ENCODE results near the gene USP24. TPM values are rescaled to one million over a fixed set of nuclear protein-coding genes. Genes with fewer than 3 reads are reported as not detected.

USP24 gene
- total and polyA plus RNA-seq, 10 of the 15 experiments (the other 5 are each of a cell fraction or from before 2014, with no cell fraction given): 4.6 to 36.5 (median 25.3) TPM

GRCh38 chr1:55037733-55038551 lies 177.2 kb downstream of the USP24 start:
- CTCF ChIA-PET: interaction anchor here (1.0 kb wide), 1 partner anchor 93 kb away, joined by 3 read pairs; no protein-coding TSS in a partner anchor
- Histone ChIP-seq H3K36me3 (ENCODE audit: control insufficient read depth in 2 of 2, insufficient read depth in 2 of 2, low read length in 1 of 2) (no peaks in the 10 kb centered on the region), H3K27ac (ENCODE audit: control insufficient read depth, insufficient read depth) (no peak overlapping the region), H3K9ac (ENCODE audit: control insufficient read depth, insufficient read depth, low read length) (no peak overlapping the region), H3K4me1 (ENCODE audit: control insufficient read depth, insufficient read depth, low read length) (no peaks in the 10 kb centered on the region), H3K4me2 (ENCODE audit: control insufficient read depth, insufficient read depth) (no peak overlapping the region), H4K20me1 (ENCODE audit: control insufficient read depth, insufficient read depth) (no peaks in the 10 kb centered on the region; the same call in 1 of the 2 replicates), H2AFZ (ENCODE audit: control insufficient read depth, low read depth, low read length) (no peak overlapping the region), H3K9me3 (replicated peaks; ENCODE audit: control insufficient read depth, insufficient read depth, low read length) (no peaks in the 10 kb centered on the region), H3K4me3 (no peak overlapping the region), H3K27me3 (replicated peaks in 1 of 2; ENCODE audit: control insufficient read depth in 2 of 2, insufficient read depth in 2 of 2, low read length in 1 of 2) (peaks cover 9 to 15% of the 10 kb centered on the region in 2 experiments), H3K79me2 (ENCODE audit: control insufficient read depth, insufficient read depth, low read length) (no peaks in the 10 kb centered on the region)
- SMC1A ChIA-PET (ENCODE audit: uncharacterized antibody, unreplicated experiment): no interaction called here
- intact Hi-C loops (cut with micrococcal nuclease; ENCODE audit: unreplicated experiment) (no loop called here), in situ Hi-C loops (cut with MboI) (no loop called here)
- WGBS (ENCODE audit: insufficient coverage, insufficient replicate concordance, low lambda C conversion rate, missing lambda C conversion rate): 45% methylated on average over 8 of the region's 8 CpGs
- DNase-seq (ENCODE audit: low read depth, low spot score) (no peak), ATAC-seq (no peak), FAIRE-seq (no peak)
- POLR2A ChIA-PET: no interaction called here
- BruUV-seq (replicated peaks): no TSS peak
- RAD21 ChIA-PET (ENCODE audit: unreplicated experiment): no interaction called here
- TF ChIP-seq BRCA1 (IDR thresholded peaks at IDR 0.05; ENCODE audit: low read depth, low read length) (no peak), PML (IDR thresholded peaks at IDR 0.05; ENCODE audit: low read length) (no peak)

GRCh38 chr1:55035904-55036303 lies 179.3 kb downstream of the USP24 start:
- 16% methylated on average over 4 of the region's 4 CpGs for WGBS (ENCODE audit: insufficient coverage, insufficient replicate concordance, low lambda C conversion rate, missing lambda C conversion rate)
- H3K9ac ChIP-seq (ENCODE audit: control insufficient read depth, insufficient read depth, low read length): no peak overlapping the region
- ChIA-PET CTCF (interaction anchor here (0.7 to 1.1 kb wide), 2 partner anchors 59 to 91 kb away, joined by 3 to 4 read pairs; no protein-coding TSS in a partner anchor), POLR2A (no interaction called here), RAD21 (ENCODE audit: unreplicated experiment) (no interaction called here), SMC1A (ENCODE audit: uncharacterized antibody, unreplicated experiment) (interaction anchor here (0.9 kb wide), 1 partner anchor 14 kb away, joined by 3 read pairs; no protein-coding TSS in a partner anchor)
- peaks cover 5 to 13% of the 10 kb centered on the region in 2 experiments for H3K27me3 ChIP-seq (replicated peaks in 1 of 2; ENCODE audit: control insufficient read depth in 2 of 2, insufficient read depth in 2 of 2, low read length in 1 of 2)
- H3K79me2 ChIP-seq (ENCODE audit: control insufficient read depth, insufficient read depth, low read length): no peaks in the 10 kb centered on the region
- intact Hi-C loops (cut with micrococcal nuclease; ENCODE audit: unreplicated experiment) (no loop called here), in situ Hi-C loops (cut with MboI) (no loop called here)
- BruUV-seq (replicated peaks): no TSS peak
- H3K4me1 ChIP-seq (ENCODE audit: control insufficient read depth, insufficient read depth, low read length): no peaks in the 10 kb centered on the region
- no peak overlapping the region for H3K4me3 ChIP-seq
- FAIRE-seq: no peak
- ATAC-seq: no peak
- H3K4me2 ChIP-seq (ENCODE audit: control insufficient read depth, insufficient read depth): no peak overlapping the region
- H4K20me1 ChIP-seq (ENCODE audit: control insufficient read depth, insufficient read depth): no peaks in the 10 kb centered on the region; the same call in 1 of the 2 replicates
- DNase-seq (ENCODE audit: low read depth, low spot score): no peak
- H3K27ac ChIP-seq (ENCODE audit: control insufficient read depth, insufficient read depth): no peak overlapping the region
- no peak overlapping the region for H2AFZ ChIP-seq (ENCODE audit: control insufficient read depth, low read depth, low read length)
- no peaks in the 10 kb centered on the region for H3K9me3 ChIP-seq (replicated peaks; ENCODE audit: control insufficient read depth, insufficient read depth, low read length)
- no peaks in the 10 kb centered on the region for H3K36me3 ChIP-seq (ENCODE audit: control insufficient read depth in 2 of 2, insufficient read depth in 2 of 2, low read length in 1 of 2)
- TF ChIP-seq NFIC (IDR thresholded peaks at IDR 0.05; ENCODE audit: low read depth, low read length): no peak
- TF ChIP-seq NFYA (IDR thresholded peaks at IDR 0.05; ENCODE audit: borderline replicate concordance, low read depth, low read length): no peak
- no peak for TF ChIP-seq ZNF217 (IDR thresholded peaks at IDR 0.05)
- no peak for TF ChIP-seq PML (IDR thresholded peaks at IDR 0.05; ENCODE audit: low read length)
- no peak for TF ChIP-seq SRF (IDR thresholded peaks at IDR 0.05; ENCODE audit: low read depth in 2 of 2, low read length in 2 of 2)
- no peak for TF ChIP-seq JUND (IDR thresholded peaks at IDR 0.05; ENCODE audit: low read depth, low read length)
- TF ChIP-seq KDM1A (IDR thresholded peaks at IDR 0.05; ENCODE audit: borderline replicate concordance): no peak
- no peak for TF ChIP-seq IRF4 (IDR thresholded peaks at IDR 0.05; ENCODE audit: low read depth, low read length)
- no peak for TF ChIP-seq SIN3A (IDR thresholded peaks at IDR 0.05; ENCODE audit: low read depth, low read length)
- no peak for TF ChIP-seq BMI1 (IDR thresholded peaks at IDR 0.05; ENCODE audit: borderline replicate concordance)
- no peak for TF ChIP-seq ESRRA (IDR thresholded peaks at IDR 0.05; ENCODE audit: low read length)
- TF ChIP-seq SP1 (IDR thresholded peaks at IDR 0.05; ENCODE audit: low read depth, low read length): no peak
- no peak for TF ChIP-seq EP300 (IDR thresholded peaks at IDR 0.05; ENCODE audit: borderline replicate concordance in 1 of 2, control insufficient read depth in 1 of 2, low read depth in 2 of 2, low read length in 2 of 2)

Data from GM12878 (cell line).